ENCODE measurements around the gene PSME1. TPM values are rescaled to one million over a fixed set of nuclear protein-coding genes. Genes with fewer than 3 reads are reported as not detected.

PSME1 gene
- total and polyA plus RNA-seq, 4 donors, result 125 to 311 (median 239) TPM

DNA sequence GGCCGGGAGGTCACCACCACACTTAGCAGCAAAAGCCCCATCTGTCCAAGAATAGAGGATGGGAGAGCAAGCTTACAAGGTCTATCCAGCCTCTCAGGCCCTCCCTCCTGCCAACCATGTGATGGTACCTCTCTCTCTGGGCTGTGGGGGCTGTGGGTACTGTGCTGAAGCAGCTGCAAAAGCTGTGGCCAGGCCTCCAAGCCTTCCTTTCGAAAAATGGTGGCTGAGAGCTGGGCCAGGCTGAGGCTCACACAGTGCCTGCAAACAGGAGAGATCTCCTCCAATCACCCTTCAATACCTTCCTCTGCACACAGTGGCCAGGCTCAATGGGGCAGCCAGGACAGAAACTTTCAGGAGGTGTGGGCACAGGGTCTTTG, 51.5 kb downstream of the PSME1 start:
- no peaks in the 10 kb centered on the region for H3K27me3 ChIP-seq (ENCODE audit: control insufficient read depth in 3 of 3, insufficient read depth in 3 of 3, low read length in 2 of 3)
- ATAC-seq (ENCODE audit: insufficient read depth, low FRiP score) (no peak), DNase-seq (no peak)
- no peaks in the 10 kb centered on the region for H3K9me3 ChIP-seq (ENCODE audit: control insufficient read depth in 4 of 4, insufficient read depth in 3 of 4, low read length in 3 of 4)
- H3K27ac ChIP-seq (ENCODE audit: low read depth in 1 of 2, low read length in 1 of 2), result no peak overlapping the region
- peak overlapping the region; percentile 69 for H3K4me3 ChIP-seq
- WGBS, 2 donors, result 90 to 96% methylated on average over 2 of the region's 2 CpGs
- H3K9ac ChIP-seq (ENCODE audit: insufficient read depth in 1 of 2, low read length in 2 of 2), result peak overlapping the region in 1 of 2 donors; percentile 51
- H3K4me1 ChIP-seq (ENCODE audit: control insufficient read depth in 5 of 5, insufficient read depth in 5 of 5, low read length in 5 of 5), result peaks cover 0 to 8% (median 5%) of the 10 kb centered on the region in 5 donors
- TF ChIP-seq, protein P1, sequence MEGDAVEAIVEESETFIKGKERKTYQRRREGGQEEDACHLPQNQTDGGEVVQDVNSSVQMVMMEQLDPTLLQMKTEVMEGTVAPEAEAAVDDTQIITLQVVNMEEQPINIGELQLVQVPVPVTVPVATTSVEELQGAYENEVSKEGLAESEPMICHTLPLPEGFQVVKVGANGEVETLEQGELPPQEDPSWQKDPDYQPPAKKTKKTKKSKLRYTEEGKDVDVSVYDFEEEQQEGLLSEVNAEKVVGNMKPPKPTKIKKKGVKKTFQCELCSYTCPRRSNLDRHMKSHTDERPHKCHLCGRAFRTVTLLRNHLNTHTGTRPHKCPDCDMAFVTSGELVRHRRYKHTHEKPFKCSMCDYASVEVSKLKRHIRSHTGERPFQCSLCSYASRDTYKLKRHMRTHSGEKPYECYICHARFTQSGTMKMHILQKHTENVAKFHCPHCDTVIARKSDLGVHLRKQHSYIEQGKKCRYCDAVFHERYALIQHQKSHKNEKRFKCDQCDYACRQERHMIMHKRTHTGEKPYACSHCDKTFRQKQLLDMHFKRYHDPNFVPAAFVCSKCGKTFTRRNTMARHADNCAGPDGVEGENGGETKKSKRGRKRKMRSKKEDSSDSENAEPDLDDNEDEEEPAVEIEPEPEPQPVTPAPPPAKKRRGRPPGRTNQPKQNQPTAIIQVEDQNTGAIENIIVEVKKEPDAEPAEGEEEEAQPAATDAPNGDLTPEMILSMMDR (IDR thresholded peaks at IDR 0.05; ENCODE audit: control extremely low read depth, extremely low read depth), result no peak
- H3K36me3 ChIP-seq (ENCODE audit: control insufficient read depth in 4 of 4, insufficient read depth in 4 of 4, low read length in 4 of 4), result peaks cover 24 to 45% (median 30%) of the 10 kb centered on the region in 4 donors

Small RNA genes lying within 50 kb of the gene (small RNA-seq; reads per million reads assigned to genes)
- 0.06 reads per million for gene IPO4 (ENCODE audit: low replicate concordance)
- not detected for gene IRF9 (ENCODE audit: low replicate concordance)
- gene RNA5SP383 (ENCODE audit: low replicate concordance), result not detected

Other genes starting within 250 kb of the PSME1 start
Only the 30 nearest of the 31 such genes appear.
- gene DHRS4, start 182.4 kb upstream of the PSME1 start, total RNA-seq, result 10 to 100 TPM; 36.0 to 37.3 TPM
- gene DHRS4, start 182.4 kb upstream of the PSME1 start, polyA plus RNA-seq, result 10 to 100 TPM; 45.0 to 45.9 TPM
- 10 to 100 TPM; 17.0 to 29.2 TPM for gene DHRS4L2, start 147.3 kb upstream of the PSME1 start, total RNA-seq
- gene DHRS4L2, start 147.3 kb upstream of the PSME1 start, polyA plus RNA-seq, result 10 to 100 TPM; 30.4 to 44.7 TPM
- 1 to 10 TPM in 1 of 2 donors, under 1 TPM in 1; 0.37 to 2.4 TPM for gene CARMIL3, start 84.2 kb upstream of the PSME1 start, total RNA-seq
- gene CARMIL3, start 84.2 kb upstream of the PSME1 start, polyA plus RNA-seq, result under 1 TPM; 0.71 to 0.85 TPM
- not detected for gene CPNE6, start 64.6 kb upstream of the PSME1 start, total RNA-seq
- not detected for gene CPNE6, start 64.6 kb upstream of the PSME1 start, polyA plus RNA-seq
- 10 to 100 TPM in 1 of 2 donors, 1 to 10 TPM in 1; 8.9 to 91.7 TPM for gene PCK2, start 41.9 kb upstream of the PSME1 start, total RNA-seq
- gene PCK2, start 41.9 kb upstream of the PSME1 start, polyA plus RNA-seq, result 10 to 100 TPM; 35.2 to 41.2 TPM
- 100 to 1,000 TPM in 1 of 2 donors, 10 to 100 TPM in 1; 68.9 to 153 TPM for gene DCAF11, start 21.4 kb upstream of the PSME1 start, total RNA-seq
- 10 to 100 TPM; 26.4 to 59.4 TPM for gene DCAF11, start 21.4 kb upstream of the PSME1 start, polyA plus RNA-seq
- gene NRL, start 21.2 kb upstream of the PSME1 start, total RNA-seq, result 1 to 10 TPM; 3.6 to 5.4 TPM
- gene NRL, start 21.2 kb upstream of the PSME1 start, polyA plus RNA-seq, result 1 to 10 TPM; 2.7 TPM
- under 1 TPM; 0.48 to 0.83 TPM for gene FITM1, start 5.5 kb upstream of the PSME1 start, total RNA-seq
- gene FITM1, start 5.5 kb upstream of the PSME1 start, polyA plus RNA-seq, result 1 to 10 TPM in 1 of 2 donors, under 1 TPM in 1; 0.93 to 1.4 TPM
- gene EMC9, start 5.4 kb downstream of the PSME1 start, total RNA-seq, result 10 to 100 TPM in 1 of 2 donors, 1 to 10 TPM in 1; 4.6 to 24.3 TPM
- gene EMC9, start 5.4 kb downstream of the PSME1 start, polyA plus RNA-seq, result 10 to 100 TPM; 15.7 to 29.4 TPM
- 100 to 1,000 TPM in 1 of 2 donors, 10 to 100 TPM in 1; 89.1 to 178 TPM for gene PSME2, start 10.4 kb downstream of the PSME1 start, total RNA-seq
- gene PSME2, start 10.4 kb downstream of the PSME1 start, polyA plus RNA-seq, result 100 to 1,000 TPM; 283 to 328 TPM
- gene RNF31, start 11.3 kb downstream of the PSME1 start, total RNA-seq, result 10 to 100 TPM; 31.7 to 82.4 TPM
- gene RNF31, start 11.3 kb downstream of the PSME1 start, polyA plus RNA-seq, result 10 to 100 TPM; 44.1 to 78.6 TPM
- gene IRF9, start 25.1 kb downstream of the PSME1 start, total RNA-seq, result 100 to 1,000 TPM in 1 of 2 donors, 10 to 100 TPM in 1; 75.3 to 111 TPM
- 100 to 1,000 TPM in 1 of 2 donors, 10 to 100 TPM in 1; 79.9 to 124 TPM for gene IRF9, start 25.1 kb downstream of the PSME1 start, polyA plus RNA-seq
- 10 to 100 TPM; 13.3 to 48.1 TPM for gene REC8, start 35.9 kb downstream of the PSME1 start, total RNA-seq
- 10 to 100 TPM; 23.8 to 35.1 TPM for gene REC8, start 35.9 kb downstream of the PSME1 start, polyA plus RNA-seq
- gene IPO4, start 52.6 kb downstream of the PSME1 start, total RNA-seq, result 10 to 100 TPM; 22.0 to 78.9 TPM
- gene IPO4, start 52.6 kb downstream of the PSME1 start, polyA plus RNA-seq, result 10 to 100 TPM; 13.0 to 34.8 TPM
- gene TM9SF1, start 59.2 kb downstream of the PSME1 start, total RNA-seq, result 10 to 100 TPM; 42.3 to 71.9 TPM
- 10 to 100 TPM; 32.7 to 61.7 TPM for gene TM9SF1, start 59.2 kb downstream of the PSME1 start, polyA plus RNA-seq
- gene TSSK4, start 69.5 kb downstream of the PSME1 start, total RNA-seq, result 1 to 10 TPM in 1 of 2 donors, not detected in 1; 1.2 TPM
- under 1 TPM; 0.02 to 0.10 TPM for gene TSSK4, start 69.5 kb downstream of the PSME1 start, polyA plus RNA-seq
- 10 to 100 TPM; 37.2 to 50.8 TPM for gene CHMP4A, start 77.3 kb downstream of the PSME1 start, total RNA-seq
- 100 to 1,000 TPM in 1 of 2 donors, 10 to 100 TPM in 1; 70.4 to 103 TPM for gene CHMP4A, start 77.3 kb downstream of the PSME1 start, polyA plus RNA-seq
- 10 to 100 TPM; 20.8 to 24.8 TPM for gene MDP1, start 79.9 kb downstream of the PSME1 start, total RNA-seq
- 10 to 100 TPM; 17.2 to 31.4 TPM for gene MDP1, start 79.9 kb downstream of the PSME1 start, polyA plus RNA-seq
- 100 to 1,000 TPM in 1 of 2 donors, 10 to 100 TPM in 1; 69.5 to 147 TPM for gene NEDD8, start 96.2 kb downstream of the PSME1 start, total RNA-seq
- 100 to 1,000 TPM; 242 to 246 TPM for gene NEDD8, start 96.2 kb downstream of the PSME1 start, polyA plus RNA-seq
- 10 to 100 TPM; 63.1 TPM for gene GMPR2, start 96.7 kb downstream of the PSME1 start, total RNA-seq
- gene GMPR2, start 96.7 kb downstream of the PSME1 start, polyA plus RNA-seq, result 10 to 100 TPM; 42.9 to 71.1 TPM
- gene TINF2, start 106.4 kb downstream of the PSME1 start, total RNA-seq, result 10 to 100 TPM; 48.2 to 89.1 TPM
- gene TINF2, start 106.4 kb downstream of the PSME1 start, polyA plus RNA-seq, result 10 to 100 TPM; 45.2 to 82.6 TPM
- 1 to 10 TPM; 1.9 to 8.8 TPM for gene TGM1, start 127.0 kb downstream of the PSME1 start, total RNA-seq
- gene TGM1, start 127.0 kb downstream of the PSME1 start, polyA plus RNA-seq, result 10 to 100 TPM in 1 of 2 donors, 1 to 10 TPM in 1; 9.8 to 11.3 TPM
- gene RABGGTA, start 135.4 kb downstream of the PSME1 start, total RNA-seq, result 10 to 100 TPM; 19.7 to 55.8 TPM
- 10 to 100 TPM; 40.3 to 45.4 TPM for gene RABGGTA, start 135.4 kb downstream of the PSME1 start, polyA plus RNA-seq
- gene DHRS1, start 163.6 kb downstream of the PSME1 start, total RNA-seq, result 10 to 100 TPM; 20.8 to 24.0 TPM
- 10 to 100 TPM; 20.6 to 27.8 TPM for gene DHRS1, start 163.6 kb downstream of the PSME1 start, polyA plus RNA-seq
- gene NOP9, start 163.7 kb downstream of the PSME1 start, total RNA-seq, result 10 to 100 TPM; 14.1 to 25.9 TPM
- 10 to 100 TPM; 12.1 to 13.5 TPM for gene NOP9, start 163.7 kb downstream of the PSME1 start, polyA plus RNA-seq
- 10 to 100 TPM in 1 of 2 donors, 1 to 10 TPM in 1; 9.6 to 18.8 TPM for gene CIDEB, start 171.8 kb downstream of the PSME1 start, total RNA-seq
- 10 to 100 TPM in 1 of 2 donors, 1 to 10 TPM in 1; 8.3 to 19.7 TPM for gene CIDEB, start 171.8 kb downstream of the PSME1 start, polyA plus RNA-seq
- 10 to 100 TPM in 1 of 2 donors, 1 to 10 TPM in 1; 5.8 to 14.0 TPM for gene LTB4R2, start 173.9 kb downstream of the PSME1 start, total RNA-seq
- 1 to 10 TPM; 1.8 to 5.5 TPM for gene LTB4R2, start 173.9 kb downstream of the PSME1 start, polyA plus RNA-seq
- 10 to 100 TPM in 1 of 2 donors, 1 to 10 TPM in 1; 4.4 to 14.8 TPM for gene LTB4R, start 175.3 kb downstream of the PSME1 start, total RNA-seq
- gene LTB4R, start 175.3 kb downstream of the PSME1 start, polyA plus RNA-seq, result 10 to 100 TPM in 1 of 2 donors, 1 to 10 TPM in 1; 7.3 to 47.0 TPM
- gene ADCY4, start 198.9 kb downstream of the PSME1 start, total RNA-seq, result 10 to 100 TPM; 35.7 to 36.3 TPM
- gene ADCY4, start 198.9 kb downstream of the PSME1 start, polyA plus RNA-seq, result 10 to 100 TPM; 22.6 to 42.8 TPM
- 10 to 100 TPM in 1 of 2 donors, 1 to 10 TPM in 1; 6.4 to 26.0 TPM for gene RIPK3, start 203.8 kb downstream of the PSME1 start, total RNA-seq
- 10 to 100 TPM; 13.0 to 23.4 TPM for gene RIPK3, start 203.8 kb downstream of the PSME1 start, polyA plus RNA-seq